Cardiac ventricle fibroblast (primary cell): ENCODE measurements around the gene KATNAL1. TPM values are rescaled to one million over a fixed set of nuclear protein-coding genes. Genes with fewer than 3 reads are reported as not detected.

Experiments
- total RNA-seq: library from RNA; depleted of rRNA; stranded (reverse); fragments of >200 nt; gene quantifications from 2 replicates; pipeline ENCODE4 v1.2.3, GENCODE V29; 2015

KATNAL1 gene
- 7.2 and 16.1 TPM in 2 replicates for total RNA-seq

GRCh38 chr13:30307194-30307970 lies at the start of gene KATNAL1:
Gene KATNAL1, minus strand, starts transcription at chr13:30307551. Its CDS starts 23,774 bp downstream, at chr13:30283777.

Other genes with a start within 250 kb of the KATNAL1 start
- gene UBE2L5, start 114.9 kb upstream of the KATNAL1 start, total RNA-seq: not detected in 2 replicates
- 169 and 170 TPM in 2 replicates for gene HMGB1, start 158.4 kb upstream of the KATNAL1 start, total RNA-seq